ENCODE data around the gene RUNX3. TPM values are rescaled to one million over a fixed set of nuclear protein-coding genes. Genes with fewer than 3 reads are reported as not detected.

RUNX3 gene
- total and polyA plus RNA-seq, 2 donors, result 0.37 to 2.5 TPM

- 87% methylated on average over 23 of the region's 23 CpGs for WGBS
- no peak for DNase-seq (ENCODE audit: extremely low spot score)
- no peaks in the 10 kb centered on the region for H3K36me3 ChIP-seq (ENCODE audit: insufficient read depth)
These were observed 28.9 kb upstream of the RUNX3 start for GRCh38 chr1:24958766-24959622.

GRCh38 chr1:24957808-24958752 lies 28.0 kb upstream of the RUNX3 start:
- no peak overlapping the region for H3K27ac ChIP-seq (ENCODE audit: low read depth)
- H3K4me1 ChIP-seq (ENCODE audit: insufficient read depth), result no peaks in the 10 kb centered on the region
- H3K4me3 ChIP-seq (ENCODE audit: low read depth, low read length), result no peak overlapping the region
- 88% methylated on average over 16 of the region's 16 CpGs for WGBS
- DNase-seq (ENCODE audit: extremely low spot score), result no peak
- no peaks in the 10 kb centered on the region for H3K36me3 ChIP-seq (ENCODE audit: insufficient read depth)

More at GRCh38 chr1:24958766-24959622, 28.9 kb upstream of the RUNX3 start:
- no peak overlapping the region for H3K27ac ChIP-seq (ENCODE audit: low read depth)
- no peak overlapping the region for H3K4me3 ChIP-seq (ENCODE audit: low read depth, low read length)
- H3K4me1 ChIP-seq (ENCODE audit: insufficient read depth), result no peaks in the 10 kb centered on the region

- WGBS, result 71% methylated on average over 16 of the region's 16 CpGs
- DNase-seq (ENCODE audit: extremely low spot score), result no peak
- no peaks in the 10 kb centered on the region for H3K4me1 ChIP-seq (ENCODE audit: insufficient read depth)
- no peaks in the 10 kb centered on the region for H3K36me3 ChIP-seq (ENCODE audit: insufficient read depth)
- no peak overlapping the region for H3K27ac ChIP-seq (ENCODE audit: low read depth)
- no peak overlapping the region for H3K4me3 ChIP-seq (ENCODE audit: low read depth, low read length)
These were observed 27.1 kb upstream of the RUNX3 start for GRCh38 chr1:24957016-24957807.

- no peak overlapping the region for H3K27ac ChIP-seq (ENCODE audit: low read depth)
- no peak overlapping the region for H3K4me3 ChIP-seq (ENCODE audit: low read depth, low read length)
- WGBS, result 87% methylated on average over 8 of the region's 8 CpGs
- H3K36me3 ChIP-seq (ENCODE audit: insufficient read depth), result no peaks in the 10 kb centered on the region
- DNase-seq (ENCODE audit: extremely low spot score), result no peak
- no peaks in the 10 kb centered on the region for H3K4me1 ChIP-seq (ENCODE audit: insufficient read depth)
These were observed 25.8 kb upstream of the RUNX3 start for GRCh38 chr1:24955779-24956365.

DNA sequence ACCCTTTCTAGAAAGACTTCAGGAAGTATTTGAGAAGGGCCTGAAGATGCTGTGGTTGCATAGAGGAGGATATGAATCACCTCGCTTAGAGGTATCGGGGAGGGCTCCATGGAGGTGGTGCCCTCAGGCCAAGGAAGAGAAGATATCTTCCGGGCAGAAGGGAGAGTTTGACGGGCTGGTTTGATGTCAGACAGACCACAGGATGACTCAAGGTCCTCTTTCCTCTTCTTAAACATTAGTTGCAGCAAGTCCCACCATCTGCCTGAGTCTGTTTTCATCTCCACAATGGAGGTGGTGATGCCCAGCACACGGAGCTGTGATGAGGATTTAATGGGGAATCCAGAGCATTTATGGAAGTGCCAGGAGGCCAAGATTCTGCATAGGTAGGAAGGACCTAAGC lies 25.1 kb upstream of the RUNX3 start:
- no peaks in the 10 kb centered on the region for H3K4me1 ChIP-seq (ENCODE audit: insufficient read depth)
- DNase-seq (ENCODE audit: extremely low spot score), result no peak
- no peaks in the 10 kb centered on the region for H3K36me3 ChIP-seq (ENCODE audit: insufficient read depth)
- WGBS, result 70% methylated on average over 5 of the region's 5 CpGs
- H3K27ac ChIP-seq (ENCODE audit: low read depth), result no peak overlapping the region
- no peak overlapping the region for H3K4me3 ChIP-seq (ENCODE audit: low read depth, low read length)

- DNase-seq (ENCODE audit: extremely low spot score), result no peak
- no peaks in the 10 kb centered on the region for H3K36me3 ChIP-seq (ENCODE audit: insufficient read depth)
- H3K27ac ChIP-seq (ENCODE audit: low read depth), result no peak overlapping the region
- WGBS, result 91% methylated on average over 11 of the region's 11 CpGs
- H3K4me1 ChIP-seq (ENCODE audit: insufficient read depth), result no peaks in the 10 kb centered on the region
- H3K4me3 ChIP-seq (ENCODE audit: low read depth, low read length), result no peak overlapping the region
These were observed 24.6 kb upstream of the RUNX3 start for GRCh38 chr1:24954631-24955030.

GRCh38 chr1:24954022-24954421 lies 23.9 kb upstream of the RUNX3 start:
- DNase-seq (ENCODE audit: extremely low spot score), result no peak
- H3K4me1 ChIP-seq (ENCODE audit: insufficient read depth), result no peaks in the 10 kb centered on the region
- 84% methylated on average over 6 of the region's 6 CpGs for WGBS
- H3K4me3 ChIP-seq (ENCODE audit: low read depth, low read length), result no peak overlapping the region
- H3K27ac ChIP-seq (ENCODE audit: low read depth), result no peak overlapping the region
- no peaks in the 10 kb centered on the region for H3K36me3 ChIP-seq (ENCODE audit: insufficient read depth)

GRCh38 chr1:24952413-24952841 lies 22.4 kb upstream of the RUNX3 start:
- no peak for DNase-seq (ENCODE audit: extremely low spot score)
- H3K4me1 ChIP-seq (ENCODE audit: insufficient read depth), result no peaks in the 10 kb centered on the region
- no peaks in the 10 kb centered on the region for H3K36me3 ChIP-seq (ENCODE audit: insufficient read depth)
- no peak overlapping the region for H3K4me3 ChIP-seq (ENCODE audit: low read depth, low read length)
- H3K27ac ChIP-seq (ENCODE audit: low read depth), result no peak overlapping the region
- WGBS, result 47% methylated on average over 5 of the region's 5 CpGs

DNA sequence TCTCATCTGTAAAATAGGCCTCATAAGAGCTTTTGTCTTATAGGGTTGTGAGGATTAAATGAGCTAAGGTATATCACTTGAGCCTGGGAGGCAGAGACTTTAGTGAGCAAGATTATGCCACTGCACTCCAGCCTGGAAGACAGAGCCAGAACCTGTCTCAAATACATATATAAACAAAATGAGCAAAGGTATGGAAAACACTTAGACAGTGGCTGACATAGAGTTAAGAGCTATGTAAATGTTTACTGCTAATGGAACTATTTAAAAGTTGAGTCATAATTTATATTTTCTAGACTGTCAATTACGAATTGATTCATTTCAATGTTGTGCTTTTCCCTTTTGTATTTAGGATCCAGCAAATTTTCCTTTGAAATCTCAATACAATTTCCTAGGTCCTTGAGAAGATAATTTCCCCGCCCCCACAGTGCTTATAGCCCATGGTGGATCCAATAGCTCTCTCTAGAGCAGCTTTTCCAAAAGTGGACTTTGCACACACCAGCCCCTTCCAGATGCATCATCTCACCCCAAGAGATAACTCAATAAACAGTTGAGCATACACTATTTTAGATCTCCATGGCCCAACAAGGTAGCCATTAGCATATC lies 21.8 kb upstream of the RUNX3 start:
- Histone ChIP-seq H3K27ac (ENCODE audit: low read depth) (no peak overlapping the region), H3K36me3 (ENCODE audit: insufficient read depth) (no peaks in the 10 kb centered on the region), H3K4me1 (ENCODE audit: insufficient read depth) (no peaks in the 10 kb centered on the region), H3K4me3 (ENCODE audit: low read depth, low read length) (no peak overlapping the region)
- WGBS, result 80% methylated on average over 2 of the region's 2 CpGs
- DNase-seq (ENCODE audit: extremely low spot score), result no peak

DNA sequence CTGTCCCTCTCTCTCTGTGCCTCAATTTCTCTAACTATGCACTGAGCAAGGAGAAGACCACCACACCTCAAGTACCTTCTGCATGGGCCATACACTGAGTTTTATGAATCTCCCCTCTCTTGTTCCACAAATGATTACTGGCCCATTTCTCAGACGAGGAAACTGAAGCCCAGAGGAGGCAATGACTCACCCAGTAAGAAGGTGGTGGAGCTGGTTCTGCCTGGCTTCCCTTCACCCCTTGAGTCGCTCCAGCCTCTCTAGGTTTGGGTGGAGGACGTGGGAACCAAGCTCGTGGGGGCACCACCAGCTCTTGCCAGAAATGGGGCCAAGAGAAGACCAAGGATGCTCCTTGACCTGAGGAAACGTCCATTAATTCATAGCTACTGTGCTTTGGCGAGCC lies 21.3 kb upstream of the RUNX3 start:
- no peak for DNase-seq (ENCODE audit: extremely low spot score)
- WGBS, result 71% methylated on average over 6 of the region's 6 CpGs
- no peaks in the 10 kb centered on the region for H3K36me3 ChIP-seq (ENCODE audit: insufficient read depth)
- no peak overlapping the region for H3K4me3 ChIP-seq (ENCODE audit: low read depth, low read length)
- no peak overlapping the region for H3K27ac ChIP-seq (ENCODE audit: low read depth)
- no peaks in the 10 kb centered on the region for H3K4me1 ChIP-seq (ENCODE audit: insufficient read depth)

GRCh38 chr1:24949331-24949881 lies 19.3 kb upstream of the RUNX3 start:
- DNase-seq (ENCODE audit: extremely low spot score), result no peak
- no peaks in the 10 kb centered on the region for H3K36me3 ChIP-seq (ENCODE audit: insufficient read depth)
- WGBS, result 73% methylated on average over 12 of the region's 12 CpGs
- H3K4me3 ChIP-seq (ENCODE audit: low read depth, low read length), result no peak overlapping the region
- no peak overlapping the region for H3K27ac ChIP-seq (ENCODE audit: low read depth)
- no peaks in the 10 kb centered on the region for H3K4me1 ChIP-seq (ENCODE audit: insufficient read depth)

GRCh38 chr1:24948079-24948827 lies 18.2 kb upstream of the RUNX3 start:
- WGBS, result 88% methylated on average over 9 of the region's 9 CpGs
- Histone ChIP-seq H3K27ac (ENCODE audit: low read depth) (no peak overlapping the region), H3K36me3 (ENCODE audit: insufficient read depth) (no peaks in the 10 kb centered on the region), H3K4me3 (ENCODE audit: low read depth, low read length) (no peak overlapping the region), H3K4me1 (ENCODE audit: insufficient read depth) (no peaks in the 10 kb centered on the region)
- DNase-seq (ENCODE audit: extremely low spot score), result no peak
